Adrenal gland (tissue), 5 donors: ENCODE data around the gene SPAG16.

Source experiments
- POLR2A ChIP-seq, 2 donors: fragments of 450-650 bp; IDR thresholded peaks; one replicate each; pipeline ENCODE4 v1.6.1; 2017; ENCODE audit warnings: antibody characterized with exemption in 2 of 2, mild to moderate bottlenecking in 2 of 2, moderate library complexity in 1 of 2
- TF ChIP-seq, protein P1 (sequence below), 6 experiments: fragments of 450-650 bp in 4 of 6; fragments of 200-600 bp in 2 of 6; sonication (generic) in 1 of 6; IDR thresholded peaks; 1 replicate in 5 of 6; 2 replicates in 1 of 6; pipeline versions ENCODE4 v1.5.1 to v1.8.0; 2016 to 2021; ENCODE audit warnings: antibody characterized with exemption in 6 of 6, mild to moderate bottlenecking in 2 of 6, moderate library complexity in 1 of 6
- donor health status: DM: no; HTN: no; CAD: no.

DNA sequence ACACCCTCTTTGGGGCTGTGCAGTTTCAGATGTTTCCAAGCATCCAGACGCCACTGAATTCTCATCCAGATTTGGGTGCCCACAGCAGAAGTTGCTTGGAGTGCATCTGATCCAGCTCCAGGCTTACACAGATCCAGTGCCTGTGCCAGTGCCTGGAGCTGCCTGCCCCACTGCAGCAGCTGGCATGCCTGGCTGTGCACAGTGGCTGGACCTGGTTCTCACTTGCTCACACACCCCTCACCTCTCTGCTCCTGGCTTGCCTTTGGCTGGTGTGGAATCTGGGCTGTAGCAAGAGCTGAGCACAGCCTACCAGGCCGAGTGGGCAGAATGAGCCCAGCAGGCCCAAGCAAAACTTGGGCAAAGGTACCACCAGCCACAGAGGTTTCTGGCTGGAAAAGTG lies 137.9 kb downstream of the SPAG16 start:
- TF ChIP-seq, protein P1, sequence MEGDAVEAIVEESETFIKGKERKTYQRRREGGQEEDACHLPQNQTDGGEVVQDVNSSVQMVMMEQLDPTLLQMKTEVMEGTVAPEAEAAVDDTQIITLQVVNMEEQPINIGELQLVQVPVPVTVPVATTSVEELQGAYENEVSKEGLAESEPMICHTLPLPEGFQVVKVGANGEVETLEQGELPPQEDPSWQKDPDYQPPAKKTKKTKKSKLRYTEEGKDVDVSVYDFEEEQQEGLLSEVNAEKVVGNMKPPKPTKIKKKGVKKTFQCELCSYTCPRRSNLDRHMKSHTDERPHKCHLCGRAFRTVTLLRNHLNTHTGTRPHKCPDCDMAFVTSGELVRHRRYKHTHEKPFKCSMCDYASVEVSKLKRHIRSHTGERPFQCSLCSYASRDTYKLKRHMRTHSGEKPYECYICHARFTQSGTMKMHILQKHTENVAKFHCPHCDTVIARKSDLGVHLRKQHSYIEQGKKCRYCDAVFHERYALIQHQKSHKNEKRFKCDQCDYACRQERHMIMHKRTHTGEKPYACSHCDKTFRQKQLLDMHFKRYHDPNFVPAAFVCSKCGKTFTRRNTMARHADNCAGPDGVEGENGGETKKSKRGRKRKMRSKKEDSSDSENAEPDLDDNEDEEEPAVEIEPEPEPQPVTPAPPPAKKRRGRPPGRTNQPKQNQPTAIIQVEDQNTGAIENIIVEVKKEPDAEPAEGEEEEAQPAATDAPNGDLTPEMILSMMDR (IDR thresholded peaks at IDR 0.05): no peak
- TF ChIP-seq POLR2A (IDR thresholded peaks at IDR 0.05): no peak
